GM12873 (cell line): ENCODE data around the gene CDC37L1.
A peak's percentile ranks its signal among the peaks of the same experiment; 100 is the strongest.

Source experiments
- TF ChIP-seq, protein P1 (sequence below): IDR thresholded peaks from 2 replicates; pipeline ENCODE4 v1.5.1; 2012; ENCODE audit warnings: low read depth, mild to moderate bottlenecking, moderate library complexity, low read length, control low read depth; ENCODE audit not compliant: insufficient read depth; ENCODE audit errors: missing control alignments

Gene CDC37L1

DNA sequence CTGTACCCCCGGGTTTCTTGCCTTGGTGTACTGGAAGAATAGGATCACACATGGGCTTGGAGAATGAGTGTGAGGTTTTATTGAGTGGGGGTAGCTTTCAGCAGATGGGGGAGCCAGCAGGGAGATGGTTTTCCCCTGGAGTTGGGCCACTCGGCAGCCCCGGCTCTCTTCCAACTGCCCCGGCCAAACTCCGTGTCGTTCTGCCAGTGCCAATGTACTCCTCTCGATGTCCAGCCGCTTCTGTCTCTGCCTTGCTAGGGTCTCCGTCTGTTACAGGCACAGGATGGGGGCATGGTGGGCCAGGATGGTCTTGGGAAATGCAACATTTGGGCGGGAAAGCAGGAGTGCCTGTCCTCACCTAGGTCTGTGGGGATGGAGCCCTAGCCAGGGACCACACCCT lies 24.8 kb upstream of the CDC37L1 start:
- TF ChIP-seq, protein P1, sequence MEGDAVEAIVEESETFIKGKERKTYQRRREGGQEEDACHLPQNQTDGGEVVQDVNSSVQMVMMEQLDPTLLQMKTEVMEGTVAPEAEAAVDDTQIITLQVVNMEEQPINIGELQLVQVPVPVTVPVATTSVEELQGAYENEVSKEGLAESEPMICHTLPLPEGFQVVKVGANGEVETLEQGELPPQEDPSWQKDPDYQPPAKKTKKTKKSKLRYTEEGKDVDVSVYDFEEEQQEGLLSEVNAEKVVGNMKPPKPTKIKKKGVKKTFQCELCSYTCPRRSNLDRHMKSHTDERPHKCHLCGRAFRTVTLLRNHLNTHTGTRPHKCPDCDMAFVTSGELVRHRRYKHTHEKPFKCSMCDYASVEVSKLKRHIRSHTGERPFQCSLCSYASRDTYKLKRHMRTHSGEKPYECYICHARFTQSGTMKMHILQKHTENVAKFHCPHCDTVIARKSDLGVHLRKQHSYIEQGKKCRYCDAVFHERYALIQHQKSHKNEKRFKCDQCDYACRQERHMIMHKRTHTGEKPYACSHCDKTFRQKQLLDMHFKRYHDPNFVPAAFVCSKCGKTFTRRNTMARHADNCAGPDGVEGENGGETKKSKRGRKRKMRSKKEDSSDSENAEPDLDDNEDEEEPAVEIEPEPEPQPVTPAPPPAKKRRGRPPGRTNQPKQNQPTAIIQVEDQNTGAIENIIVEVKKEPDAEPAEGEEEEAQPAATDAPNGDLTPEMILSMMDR: no peak

DNA sequence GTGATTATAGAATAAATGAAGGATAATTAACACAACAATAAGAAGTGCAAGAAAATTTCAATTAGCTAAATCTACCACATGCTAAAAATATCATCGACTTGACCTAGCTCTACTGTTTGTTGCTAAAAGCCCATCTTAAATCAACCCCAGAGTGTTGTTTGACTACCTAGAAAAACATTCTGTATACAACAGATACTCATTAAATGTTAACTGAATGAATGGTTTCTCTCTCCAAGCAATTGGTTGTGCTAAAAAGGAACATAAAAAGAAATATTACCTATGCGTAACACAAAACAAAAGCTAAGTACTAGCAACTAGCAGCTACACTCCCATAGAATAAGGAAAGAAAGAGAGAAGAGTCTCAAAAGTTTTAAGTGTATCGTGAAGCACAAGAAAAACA lies 22.7 kb upstream of the CDC37L1 start:
- TF ChIP-seq, protein P1: no peak

DNA sequence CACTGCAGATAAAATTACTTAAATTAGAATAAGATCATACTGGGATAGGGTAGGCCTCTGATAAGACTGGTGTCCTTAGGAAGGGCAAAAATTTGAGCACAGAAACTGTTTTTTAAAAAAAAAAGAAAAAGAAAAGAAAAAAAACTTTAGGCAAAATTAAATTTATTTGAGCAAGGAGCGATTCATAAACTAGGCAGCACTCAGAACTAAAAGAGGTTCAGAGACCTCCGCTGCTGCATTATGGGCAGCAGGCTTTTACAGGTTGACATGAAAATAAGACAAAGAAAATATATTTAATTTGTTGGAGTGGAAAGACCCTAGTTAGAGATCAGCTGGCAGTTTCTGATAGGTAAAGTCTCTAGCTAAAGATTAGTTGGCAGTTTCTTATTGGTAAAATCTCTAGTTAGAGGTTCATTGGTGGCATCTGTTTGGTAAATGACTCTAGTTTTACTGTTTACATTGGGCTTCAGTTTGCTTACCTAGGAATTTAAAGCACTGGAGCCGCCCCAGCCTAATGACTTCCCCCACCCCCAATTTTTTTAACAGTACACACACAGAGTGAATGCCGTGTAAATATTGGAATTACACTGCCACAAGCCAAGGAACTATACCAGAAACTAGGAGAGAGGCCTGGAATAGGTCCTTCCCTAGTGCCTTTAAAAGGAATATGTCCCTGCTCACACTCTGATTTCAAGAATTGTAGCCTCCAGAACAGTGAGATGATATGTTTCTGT lies 21.8 kb upstream of the CDC37L1 start:
- TF ChIP-seq, protein P1: no peak

DNA sequence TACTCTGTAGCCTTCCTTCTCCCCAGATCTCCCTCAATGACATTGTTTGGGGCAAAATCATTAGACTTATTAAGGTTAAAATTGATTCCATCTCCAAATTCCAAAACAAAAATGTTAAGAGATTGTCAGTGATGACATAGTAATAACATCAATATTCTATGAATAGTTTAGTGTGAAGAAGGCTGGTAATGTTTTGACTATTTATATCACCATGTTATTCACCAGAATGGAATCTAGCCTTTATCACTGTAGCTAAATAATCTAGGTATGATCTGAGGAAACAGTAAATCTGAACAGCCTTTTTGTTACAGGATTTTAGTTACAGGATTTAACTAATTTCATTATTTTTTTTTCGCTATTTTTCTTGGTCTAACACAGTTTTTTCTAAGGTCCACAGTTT lies 18.2 kb upstream of the CDC37L1 start:
- TF ChIP-seq, protein P1: no peak

DNA sequence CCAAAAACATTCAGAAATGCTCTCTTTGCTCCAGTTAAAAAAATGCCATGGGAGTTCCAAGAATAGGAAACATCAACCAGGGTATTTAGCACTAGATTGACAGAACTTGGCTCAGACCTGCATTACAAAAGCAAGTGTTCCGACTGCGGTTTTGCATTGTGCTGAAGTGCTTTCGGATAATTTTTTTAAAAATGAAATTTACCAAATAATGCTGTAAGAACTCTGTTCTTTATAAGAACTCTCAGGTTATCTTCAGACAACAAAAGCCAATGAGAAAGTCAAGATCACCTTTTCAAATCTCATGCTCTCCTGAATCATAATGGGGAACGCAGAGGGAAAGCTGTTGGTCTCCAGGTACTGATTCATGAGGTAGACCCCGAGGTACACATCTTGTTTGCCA lies 17.8 kb upstream of the CDC37L1 start:
- TF ChIP-seq, protein P1: no peak

DNA sequence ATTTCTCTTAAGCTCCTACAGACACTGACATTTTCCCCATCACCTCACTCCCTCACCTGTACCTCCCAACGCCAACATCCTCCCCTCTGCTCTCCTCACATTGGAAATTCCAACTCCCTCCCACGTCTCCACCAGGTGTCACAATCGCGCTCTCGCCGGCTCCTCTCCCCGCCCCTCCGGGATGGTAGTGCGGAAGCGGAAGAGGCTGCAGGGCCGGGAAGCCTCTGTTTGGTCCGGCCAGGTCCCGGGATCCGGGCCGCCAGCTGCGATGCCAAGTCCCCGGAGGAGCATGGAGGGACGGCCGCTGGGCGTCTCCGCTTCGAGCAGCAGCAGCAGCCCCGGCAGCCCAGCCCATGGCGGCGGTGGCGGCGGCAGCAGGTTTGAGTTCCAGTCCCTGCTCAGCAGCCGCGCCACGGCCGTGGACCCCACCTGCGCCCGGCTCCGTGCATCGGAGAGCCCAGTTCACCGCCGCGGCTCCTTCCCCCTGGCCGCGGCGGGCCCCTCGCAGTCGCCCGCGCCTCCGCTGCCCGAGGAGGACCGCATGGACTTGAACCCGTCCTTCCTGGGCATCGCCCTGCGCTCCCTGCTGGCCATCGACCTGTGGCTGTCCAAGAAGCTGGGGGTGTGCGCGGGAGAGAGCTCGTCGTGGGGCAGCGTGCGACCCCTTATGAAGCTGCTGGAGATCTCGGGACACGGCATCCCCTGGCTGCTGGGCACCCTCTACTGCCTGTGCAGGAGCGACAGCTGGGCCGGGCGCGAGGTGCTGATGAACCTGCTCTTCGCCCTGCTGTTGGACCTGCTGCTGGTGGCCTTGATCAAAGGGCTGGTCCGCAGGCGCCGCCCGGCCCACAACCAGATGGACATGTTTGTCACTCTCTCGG lies 17.0 kb upstream of the CDC37L1 start, which contains the start of gene PLPP6:
Gene PLPP6 (plus strand): TSS at position 187 of the 881 bp plus-strand sequence. CDS start 82 bp downstream, at position 269.
- TF ChIP-seq, protein P1: peak; percentile 61
